DOHH2 (cell line): ENCODE data around the gene IRX4.

Experiments used
- CTCF ChIP-seq: fragments of 200-600 bp; sonication (generic); IDR thresholded peaks from one replicate; pipeline ENCODE4 v1.5.1; 2014; ENCODE audit warnings: antibody characterized with exemption, mild to moderate bottlenecking, low read depth, low read length; ENCODE audit not compliant: poor library complexity, severe bottlenecking
- EZH2phosphoT487 ChIP-seq: fragments of 200-600 bp; sonication (generic); IDR thresholded peaks from 2 replicates; pipeline ENCODE4 v1.6.1; 2017; ENCODE audit warnings: borderline replicate concordance, mild to moderate bottlenecking, antibody characterized with exemption, low read length, moderate library complexity, mixed read lengths

- no peak for TF ChIP-seq CTCF
- TF ChIP-seq EZH2phosphoT487: no peak
Measured at GRCh38 chr5:1832511-1833250, 50.0 kb downstream of the IRX4 start.
